ENCODE data around the gene GOLGA8A.

- TF ChIP-seq CTCF (conservative IDR thresholded peaks at IDR 0.05; ENCODE audit: low read depth, low read length) (no peak), EZH2 (IDR thresholded peaks at IDR 0.05; ENCODE audit: borderline replicate concordance, low read depth, low read length, poor library complexity, severe bottlenecking) (no peak)
Observed at GRCh38 chr15:34473840-34474239, 36.2 kb upstream of the GOLGA8A start.
